Hepatocyte (in vitro differentiated cells): Measurements from ENCODE around the gene TTN. TPM values are rescaled to one million over a fixed set of nuclear protein-coding genes. Genes with fewer than 3 reads are reported as not detected.

Experiments used
- DNase-seq: peaks from one replicate; pipeline ENCODE4 v3.0.0-alpha.2; 2016; ENCODE audit warnings: low spot score
- H2AFZ ChIP-seq: fragments of 200-600 bp; sonication (generic); 2 replicates; pipeline ENCODE4 v1.6.0; 2016; ENCODE audit warnings: antibody characterized with exemption, mild to moderate bottlenecking
- H3K27ac ChIP-seq: fragments of 200-600 bp; sonication (generic); 2 replicates; pipeline ENCODE4 v1.5.1; 2016; ENCODE audit warnings: mild to moderate bottlenecking
- H3K27me3 ChIP-seq: fragments of 200-600 bp; sonication (generic); 2 replicates; pipeline ENCODE4 v1.6.1; 2016
- H3K36me3 ChIP-seq: fragments of 200-600 bp; sonication (generic); replicated peaks from 2 replicates; pipeline ENCODE4 v1.5.1; 2016; ENCODE audit warnings: low read depth; ENCODE audit not compliant: insufficient read depth
- H3K4me1 ChIP-seq: fragments of 200-600 bp; sonication (generic); 2 replicates; pipeline ENCODE4 v1.5.1; 2016; ENCODE audit warnings: mild to moderate bottlenecking, moderate library complexity; ENCODE audit not compliant: insufficient read depth
- H3K4me2 ChIP-seq: fragments of 200-600 bp; sonication (generic); 2 replicates; pipeline ENCODE4 v1.6.0; 2016
- H3K4me3 ChIP-seq: fragments of 200-600 bp; sonication (generic); 2 replicates; pipeline ENCODE4 v1.5.1; 2016; ENCODE audit warnings: mild to moderate bottlenecking
- H3K79me2 ChIP-seq: fragments of 200-600 bp; sonication (generic); 2 replicates; pipeline ENCODE4 v1.6.0; 2017; ENCODE audit warnings: mild to moderate bottlenecking
- H3K9me2 ChIP-seq: fragments of 200-600 bp; sonication (generic); replicated peaks from 2 replicates; pipeline ENCODE4 v1.6.0; 2017; ENCODE audit warnings: mild to moderate bottlenecking; ENCODE audit not compliant: insufficient read depth
- H3K9me3 ChIP-seq: fragments of 200-600 bp; sonication (generic); 2 replicates; pipeline ENCODE4 v1.5.1; 2016; ENCODE audit warnings: low read depth, mild to moderate bottlenecking
- H4K20me1 ChIP-seq: fragments of 200-600 bp; sonication (generic); 2 replicates; pipeline ENCODE4 v1.6.0; 2016; ENCODE audit warnings: mild to moderate bottlenecking; ENCODE audit not compliant: insufficient read depth, poor library complexity, severe bottlenecking
- CTCF ChIP-seq: fragments of 200-600 bp; sonication (generic); IDR thresholded peaks from 2 replicates; pipeline ENCODE4 v1.5.1; 2016; ENCODE audit warnings: antibody characterized with exemption, mild to moderate bottlenecking; ENCODE audit not compliant: poor library complexity
- EZH2 ChIP-seq: fragments of 200-600 bp; sonication (generic); IDR thresholded peaks from 2 replicates; pipeline ENCODE4 v1.6.1; 2016; ENCODE audit warnings: antibody characterized with exemption, mild to moderate bottlenecking, borderline replicate concordance
- EZH2phosphoT487 ChIP-seq: fragments of 200-600 bp; sonication (generic); IDR thresholded peaks from one replicate; pipeline ENCODE4 v1.6.1; 2018; ENCODE audit warnings: antibody characterized with exemption, mild to moderate bottlenecking, low read depth, moderate library complexity; ENCODE audit not compliant: unreplicated experiment, severe bottlenecking
- WGBS: methylation state at CpG from one replicate; pipeline ENCODE4 v1.1.6; 2016; ENCODE audit warnings: low lambda C conversion rate; ENCODE audit errors: missing lambda C conversion rate; 5-methylcytosine and 5-hydroxymethylcytosine counted together
- polyA plus RNA-seq: library from polyadenylated mRNA; unstranded; fragments of >200 nt; fragmentation: Nextera tagmentation; extraction: Ambion mirVana; gene quantifications from 2 replicates; pipeline ENCODE4 v1.2.1, GENCODE V29; 2016
- total RNA-seq: library from RNA; depleted of rRNA; stranded (reverse); fragments of >200 nt; gene quantifications from 2 replicates; pipeline ENCODE4 v1.2.3, GENCODE V29; 2014

Gene TTN
- total and polyA plus RNA-seq, 2 experiments from 2014 or later, result 5.4 to 6.4 TPM

DNA sequence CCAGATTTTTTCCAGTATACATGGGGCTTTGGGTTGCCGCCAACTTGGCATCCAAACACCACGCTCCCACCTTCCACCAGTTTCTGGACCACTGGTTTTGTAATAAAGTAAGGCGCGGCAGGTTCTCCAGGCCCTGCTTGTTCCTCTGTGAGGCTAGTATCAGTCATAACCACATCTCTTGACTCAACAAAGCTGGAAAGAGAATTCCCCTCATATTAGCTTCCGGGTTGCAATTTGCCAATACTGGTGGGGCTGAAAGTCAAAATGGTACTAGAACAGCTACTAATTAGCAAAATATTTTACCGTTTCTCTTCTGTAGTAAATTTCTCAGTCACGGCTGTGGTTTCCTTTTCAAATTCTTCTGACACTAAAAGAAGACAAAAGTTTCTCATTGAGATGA, 25.0 kb downstream of the TTN start:
- WGBS, result 97% methylated on average over 7 of the region's 7 CpGs
- H3K9me3 ChIP-seq, result no peaks in the 10 kb centered on the region
- no peak for DNase-seq
- TF ChIP-seq CTCF, result no peak
- TF ChIP-seq EZH2phosphoT487, result no peak
- no peak for TF ChIP-seq EZH2
- no peak overlapping the region for H2AFZ ChIP-seq
- no peak overlapping the region for H3K4me2 ChIP-seq
- H3K4me3 ChIP-seq, result no peak overlapping the region
- no peak overlapping the region for H3K27ac ChIP-seq
- H3K4me1 ChIP-seq, result no peaks in the 10 kb centered on the region
- no peaks in the 10 kb centered on the region for H3K36me3 ChIP-seq
- no peaks in the 10 kb centered on the region for H3K27me3 ChIP-seq
- H3K79me2 ChIP-seq, result no peaks in the 10 kb centered on the region
- H3K9me2 ChIP-seq, result no peaks in the 10 kb centered on the region
- H4K20me1 ChIP-seq, result no peaks in the 10 kb centered on the region

DNA sequence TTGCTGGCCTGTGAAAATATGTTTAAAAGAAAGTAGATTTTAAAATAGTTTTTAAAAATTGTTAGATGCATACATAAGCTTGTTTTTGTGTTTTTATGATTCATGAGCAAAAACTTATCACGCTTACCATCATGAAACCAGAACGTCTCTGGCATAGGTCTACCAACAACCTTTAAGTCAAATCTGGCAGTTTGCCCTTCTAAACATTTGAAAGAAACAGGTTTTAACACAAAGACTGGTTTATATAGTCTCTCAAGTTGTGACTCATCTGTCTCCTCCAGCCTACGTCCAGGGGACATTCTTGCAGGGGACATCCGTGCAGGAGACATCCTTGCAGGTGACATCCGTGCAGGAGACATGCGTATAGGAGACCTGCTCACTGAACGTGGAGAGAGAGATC, 29.6 kb downstream of the TTN start:
- 73% methylated on average over 7 of the region's 7 CpGs for WGBS
- no peak overlapping the region for H2AFZ ChIP-seq
- no peaks in the 10 kb centered on the region for H3K36me3 ChIP-seq

DNA sequence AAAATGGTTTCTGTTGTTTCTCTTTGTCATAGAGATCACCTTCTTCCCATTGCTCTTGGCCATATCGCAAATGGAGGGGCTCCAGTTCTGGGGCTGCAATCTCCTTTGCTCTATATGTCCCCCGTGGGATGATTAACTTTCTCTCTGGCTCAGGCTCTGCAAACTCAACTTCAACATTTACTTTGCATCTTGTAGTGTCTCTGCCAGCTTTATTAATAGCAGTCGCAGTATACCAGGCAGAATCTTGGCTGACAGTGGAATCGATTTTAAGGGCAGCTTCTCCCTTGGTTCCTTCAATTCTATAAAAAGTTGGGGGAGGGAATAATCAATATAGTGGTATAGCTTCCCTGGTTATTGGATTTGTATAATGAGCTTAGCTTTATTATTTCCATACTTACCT, 30.5 kb downstream of the TTN start:
- Histone ChIP-seq H3K27ac (no peak overlapping the region), H3K9me2 (no peaks in the 10 kb centered on the region), H3K79me2 (no peaks in the 10 kb centered on the region), H3K4me1 (no peaks in the 10 kb centered on the region), H2AFZ (no peak overlapping the region), H3K27me3 (no peaks in the 10 kb centered on the region), H3K4me2 (no peak overlapping the region), H3K9me3 (no peaks in the 10 kb centered on the region), H4K20me1 (no peaks in the 10 kb centered on the region), H3K36me3 (no peaks in the 10 kb centered on the region), H3K4me3 (no peak overlapping the region)
- DNase-seq, result no peak
- 96% methylated on average over 4 of the region's 4 CpGs for WGBS
- TF ChIP-seq EZH2phosphoT487, result no peak
- TF ChIP-seq EZH2, result no peak
- no peak for TF ChIP-seq CTCF

More for the DNA sequence above, 29.6 kb downstream of the TTN start:
- Histone ChIP-seq H3K27ac (no peak overlapping the region), H3K4me3 (no peak overlapping the region), H3K79me2 (no peaks in the 10 kb centered on the region), H3K9me2 (no peaks in the 10 kb centered on the region), H3K4me2 (no peak overlapping the region), H3K9me3 (no peaks in the 10 kb centered on the region), H3K27me3 (no peaks in the 10 kb centered on the region), H4K20me1 (no peaks in the 10 kb centered on the region), H3K4me1 (no peaks in the 10 kb centered on the region)
- TF ChIP-seq EZH2phosphoT487 (no peak), CTCF (no peak), EZH2 (no peak)
- no peak for DNase-seq

DNA sequence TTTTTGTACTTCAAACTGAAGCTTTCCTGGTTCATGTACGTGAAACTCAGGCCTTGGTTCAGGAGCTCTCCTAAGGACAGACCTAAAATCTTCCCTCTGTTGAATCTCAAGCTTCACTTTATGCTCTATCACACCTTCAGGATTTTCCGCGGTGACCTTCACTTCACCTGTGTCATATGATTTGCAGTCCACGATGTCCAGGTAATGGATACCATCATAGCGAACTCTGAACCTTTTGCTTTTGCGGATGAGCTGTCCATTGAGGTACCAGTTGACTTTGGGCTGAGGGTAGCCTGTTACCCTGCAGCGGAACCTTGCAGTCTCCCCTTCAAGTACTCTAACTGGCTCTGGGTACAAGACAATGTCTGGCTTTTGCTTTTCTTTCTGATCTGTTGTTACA, 31.2 kb downstream of the TTN start:
- H3K36me3 ChIP-seq, result no peaks in the 10 kb centered on the region
- H3K27me3 ChIP-seq, result no peaks in the 10 kb centered on the region
- H3K27ac ChIP-seq, result no peak overlapping the region
- H3K4me3 ChIP-seq, result no peak overlapping the region
- no peak for DNase-seq
- 95% methylated on average over 7 of the region's 7 CpGs for WGBS
- TF ChIP-seq CTCF (no peak), EZH2phosphoT487 (no peak), EZH2 (no peak)
- no peaks in the 10 kb centered on the region for H3K9me2 ChIP-seq
- no peaks in the 10 kb centered on the region for H3K4me1 ChIP-seq
- H3K4me2 ChIP-seq, result no peak overlapping the region
- no peak overlapping the region for H2AFZ ChIP-seq
- no peaks in the 10 kb centered on the region for H3K79me2 ChIP-seq
- no peaks in the 10 kb centered on the region for H4K20me1 ChIP-seq
- H3K9me3 ChIP-seq, result no peaks in the 10 kb centered on the region
